22Rv1 (cell line): ENCODE measurements around the gene RAMP1.

Experiments
- H3K27ac ChIP-seq: fragments of 450-650 bp; 2 replicates; pipeline ENCODE4 v1.5.1; 2017
- CTCF ChIP-seq: fragments of 450-650 bp; IDR thresholded peaks from 2 replicates; pipeline ENCODE4 v1.5.1; 2017; ENCODE audit warnings: mild to moderate bottlenecking
- ZFX ChIP-seq: fragments of 450-650 bp; IDR thresholded peaks from 2 replicates; pipeline ENCODE4 v1.6.1; 2017; ENCODE audit warnings: antibody characterized with exemption, borderline replicate concordance

RAMP1 gene

GRCh38 chr2:237884681-237885080 lies 25.3 kb downstream of the RAMP1 start:
- TF ChIP-seq CTCF (no peak), ZFX (no peak)
- no peak overlapping the region for H3K27ac ChIP-seq

GRCh38 chr2:237885111-237885930 lies 25.9 kb downstream of the RAMP1 start:
- TF ChIP-seq CTCF (no peak), ZFX (no peak)
- H3K27ac ChIP-seq: no peak overlapping the region

GRCh38 chr2:237885931-237886684 lies 26.7 kb downstream of the RAMP1 start:
- TF ChIP-seq CTCF (no peak), ZFX (no peak)
- no peak overlapping the region for H3K27ac ChIP-seq

- H3K27ac ChIP-seq: peak overlapping the region; percentile 37; the same call in 1 of the 2 replicates
- TF ChIP-seq CTCF (no peak), ZFX (no peak)
These were observed 27.5 kb downstream of the RAMP1 start for GRCh38 chr2:237886685-237887481.

GRCh38 chr2:237888389-237888788 lies 29.0 kb downstream of the RAMP1 start:
- 0 out of 2 replicates have a peak overlapping the region, but pooled peaks have one; percentile 37 for H3K27ac ChIP-seq
- TF ChIP-seq ZFX: no peak
- TF ChIP-seq CTCF: no peak

GRCh38 chr2:237889016-237889415 lies 29.6 kb downstream of the RAMP1 start:
- H3K27ac ChIP-seq: no peak overlapping the region

More at GRCh38 chr2:237889016-237889415, 29.6 kb downstream of the RAMP1 start:
- TF ChIP-seq CTCF: no peak
